ENCODE measurements around the gene LCAT.

Gene LCAT

DNA sequence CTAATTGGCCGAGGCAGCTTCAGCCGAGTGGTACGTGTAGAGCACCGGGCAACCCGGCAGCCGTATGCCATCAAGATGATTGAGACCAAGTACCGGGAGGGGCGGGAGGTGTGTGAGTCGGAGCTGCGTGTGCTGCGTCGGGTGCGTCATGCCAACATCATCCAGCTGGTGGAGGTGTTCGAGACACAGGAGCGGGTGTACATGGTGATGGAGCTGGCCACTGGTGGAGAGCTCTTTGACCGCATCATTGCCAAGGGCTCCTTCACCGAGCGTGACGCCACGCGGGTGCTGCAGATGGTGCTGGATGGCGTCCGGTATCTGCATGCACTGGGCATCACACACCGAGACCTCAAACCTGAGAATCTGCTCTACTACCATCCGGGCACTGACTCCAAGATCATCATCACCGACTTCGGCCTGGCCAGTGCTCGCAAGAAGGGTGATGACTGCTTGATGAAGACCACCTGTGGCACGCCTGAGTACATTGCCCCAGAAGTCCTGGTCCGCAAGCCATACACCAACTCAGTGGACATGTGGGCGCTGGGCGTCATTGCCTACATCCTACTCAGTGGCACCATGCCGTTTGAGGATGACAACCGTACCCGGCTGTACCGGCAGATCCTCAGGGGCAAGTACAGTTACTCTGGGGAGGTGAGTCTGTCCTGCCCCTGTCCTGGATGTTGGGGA is 34.7 kb downstream of the LCAT start:
- DNase-seq (ENCODE audit: low read depth in 2 of 2): no peak

DNA sequence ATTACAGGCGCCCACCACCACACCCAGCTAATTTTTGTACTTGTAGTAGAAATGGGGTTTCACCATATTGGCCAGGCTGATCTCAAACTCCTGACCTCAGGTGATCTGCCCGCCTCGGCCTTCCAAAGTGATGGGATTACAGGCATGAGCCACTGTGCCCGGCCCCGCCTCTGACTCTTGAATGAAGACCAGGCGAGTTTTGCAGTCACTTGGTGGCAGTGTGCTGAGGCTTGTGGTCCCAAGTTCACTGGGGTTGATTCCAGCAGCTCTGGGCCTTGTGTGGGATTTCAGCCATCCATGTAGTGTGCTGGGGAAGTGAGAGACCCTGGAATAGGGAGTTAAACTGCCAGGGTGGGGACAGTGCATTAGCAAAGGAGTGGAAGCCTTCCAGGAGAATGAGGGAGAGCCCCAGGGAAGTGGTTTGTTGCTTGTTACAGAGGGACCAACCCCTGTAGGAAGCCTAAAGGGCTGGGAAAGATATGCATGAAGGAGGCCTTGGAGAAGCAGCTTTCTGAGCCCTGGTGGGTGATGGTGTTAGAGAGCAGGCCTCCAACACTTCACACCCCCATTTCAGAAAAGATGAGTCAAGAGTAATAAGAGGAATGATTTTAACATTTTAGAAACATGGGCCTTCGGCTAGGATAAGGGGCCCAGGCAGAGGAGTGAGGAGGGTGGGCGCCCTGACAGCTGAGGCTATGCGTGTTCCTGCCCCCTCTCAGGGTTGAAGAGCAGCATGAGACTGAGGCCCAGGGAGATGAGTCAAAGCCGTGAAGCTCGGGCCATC is 36.3 kb downstream of the LCAT start:
- DNase-seq (ENCODE audit: low read depth in 2 of 2): no peak

DNA sequence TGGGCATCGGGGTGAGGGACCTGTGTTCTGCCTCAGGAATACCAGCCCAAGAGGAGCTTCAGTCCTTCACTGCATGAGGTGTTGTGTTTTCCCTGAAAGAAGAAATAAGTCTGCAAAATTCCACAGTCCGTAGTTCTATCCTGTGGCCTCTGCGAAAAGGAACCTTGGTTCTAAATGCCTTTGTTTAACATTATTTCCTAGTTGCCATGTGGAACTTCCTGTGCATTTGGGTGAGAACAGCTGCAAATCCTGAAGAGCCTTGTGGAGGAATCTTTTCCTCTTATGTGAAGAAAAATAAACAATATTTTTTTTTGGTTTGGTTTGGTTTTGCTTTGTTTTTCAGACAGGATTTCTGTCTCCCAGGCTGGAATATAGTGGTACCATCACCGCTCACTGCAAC is 41.1 kb downstream of the LCAT start:
- no peak for DNase-seq (ENCODE audit: low read depth in 2 of 2)

DNA sequence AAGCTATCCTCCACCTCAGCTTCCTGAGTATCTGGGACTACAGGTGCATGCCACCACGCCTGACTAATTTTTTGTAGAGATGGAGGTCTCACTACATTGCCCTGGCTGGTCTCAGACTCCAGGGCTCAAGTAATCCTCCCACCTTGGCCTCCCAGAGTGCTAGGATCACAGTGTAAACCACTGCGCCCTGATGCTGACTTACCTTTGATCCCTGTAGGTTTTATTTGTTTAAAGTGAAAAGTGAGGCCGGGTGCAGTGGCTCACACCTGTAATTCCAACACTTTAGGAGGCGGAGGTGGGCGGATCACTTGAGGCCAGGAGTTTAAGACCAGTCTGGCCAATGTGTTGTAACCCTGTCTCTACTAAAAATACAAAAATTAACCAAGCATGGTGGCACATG is 42.2 kb downstream of the LCAT start:
- no peak for DNase-seq (ENCODE audit: low read depth in 2 of 2)

DNA sequence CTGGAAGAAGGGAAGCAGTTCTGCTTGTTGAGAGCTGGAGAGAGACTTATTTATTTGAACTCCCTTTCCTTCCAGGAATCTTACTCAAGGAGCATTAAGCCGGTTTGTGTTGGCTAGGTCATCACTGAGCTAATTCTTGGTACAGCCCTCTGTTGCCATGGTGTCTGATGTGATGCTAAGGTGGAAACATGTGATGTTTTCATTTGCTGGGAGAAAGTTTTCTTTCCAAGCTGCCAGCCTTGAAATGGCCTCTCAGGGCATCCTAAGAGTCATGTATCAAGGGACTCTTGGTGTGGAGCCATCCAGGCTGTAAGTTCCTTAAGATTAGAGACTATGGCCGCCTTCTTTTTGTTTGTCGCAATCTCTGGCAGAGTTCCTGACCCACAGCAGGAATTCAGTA is 46.7 kb downstream of the LCAT start:
- no peak for DNase-seq (ENCODE audit: low read depth in 2 of 2)

DNA sequence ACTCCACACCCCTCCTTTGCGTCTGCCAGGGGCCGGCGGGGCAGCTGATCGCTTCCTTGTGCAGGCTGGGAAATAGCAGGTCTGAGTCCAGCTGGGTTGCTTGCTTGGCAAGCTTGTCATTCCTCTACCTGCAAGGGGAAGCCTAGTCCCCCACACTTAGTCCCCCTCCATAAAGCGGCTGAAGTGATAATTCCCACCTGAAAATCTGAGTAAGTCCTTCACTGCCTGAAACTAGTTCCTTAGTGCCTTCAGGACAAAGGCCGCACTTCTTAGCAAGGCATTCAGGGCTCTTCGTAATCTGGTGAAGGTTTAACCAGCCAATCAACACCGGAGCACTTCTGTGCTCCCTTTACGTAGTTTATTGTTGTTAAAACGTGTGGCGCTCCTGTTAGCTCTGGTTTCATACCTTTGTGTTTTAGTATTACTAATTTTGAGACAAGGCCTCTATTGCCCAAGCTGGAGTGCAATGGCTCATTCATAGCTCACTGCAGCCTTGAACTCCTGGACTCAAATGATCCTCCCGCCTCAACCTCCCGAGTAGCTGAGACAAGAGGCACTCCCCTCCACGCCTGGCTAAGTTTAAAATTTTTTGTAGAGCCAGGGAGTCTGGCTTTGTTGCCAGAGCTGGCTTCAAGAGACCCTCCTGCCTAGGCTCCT is 50.0 kb downstream of the LCAT start:
- no peak for DNase-seq (ENCODE audit: low read depth in 2 of 2)

DNA sequence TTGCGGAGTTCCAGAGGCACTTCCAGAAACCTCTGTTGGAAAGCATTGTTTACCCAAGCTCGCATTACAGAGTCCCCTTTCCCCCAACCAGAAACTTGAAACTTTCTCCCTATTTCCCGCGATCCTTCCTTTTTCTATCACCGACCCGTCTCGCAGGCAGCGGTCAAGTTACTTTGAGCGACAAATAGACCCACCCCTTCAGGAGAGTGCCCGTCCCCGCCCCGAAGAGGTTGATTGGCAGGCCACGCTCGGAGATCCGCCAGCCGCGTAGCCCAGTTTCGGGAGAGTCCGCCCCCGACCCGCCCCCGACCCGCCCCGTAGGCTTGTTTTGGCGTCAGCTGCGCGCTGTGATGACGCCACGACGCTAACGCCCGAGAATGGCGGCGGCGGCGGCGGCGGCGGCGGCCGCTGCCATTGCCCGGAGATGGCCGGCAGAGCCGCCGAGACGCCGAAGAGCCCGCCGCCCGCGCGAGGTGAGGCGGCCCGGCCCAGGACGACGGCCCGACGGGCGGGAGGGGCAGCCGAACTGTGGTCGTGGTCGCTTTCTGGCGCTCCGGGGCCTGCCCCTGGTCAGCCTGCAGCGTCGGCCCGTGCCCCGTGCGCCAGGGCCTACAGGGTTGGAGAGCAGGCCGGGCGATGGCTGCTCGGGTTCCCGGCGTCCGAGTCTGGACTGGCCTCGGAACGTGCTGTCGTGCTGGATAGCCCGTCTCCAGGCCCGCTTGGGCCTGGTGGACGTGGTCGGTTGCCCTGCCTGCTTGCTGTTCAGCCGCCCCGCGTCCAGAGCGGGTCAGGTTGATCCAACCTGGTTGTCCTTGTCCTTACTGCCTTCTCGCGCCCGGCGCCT is 50.8 kb downstream of the LCAT start, which contains the start of gene PSKH1:
PSKH1 (plus strand) TSS at position 356 of the 844 bp plus-strand sequence. CDS start 15,496 bp downstream, outside the sequence.
- DNase-seq (ENCODE audit: low read depth in 2 of 2): peak; percentile 83 to 89

DNA sequence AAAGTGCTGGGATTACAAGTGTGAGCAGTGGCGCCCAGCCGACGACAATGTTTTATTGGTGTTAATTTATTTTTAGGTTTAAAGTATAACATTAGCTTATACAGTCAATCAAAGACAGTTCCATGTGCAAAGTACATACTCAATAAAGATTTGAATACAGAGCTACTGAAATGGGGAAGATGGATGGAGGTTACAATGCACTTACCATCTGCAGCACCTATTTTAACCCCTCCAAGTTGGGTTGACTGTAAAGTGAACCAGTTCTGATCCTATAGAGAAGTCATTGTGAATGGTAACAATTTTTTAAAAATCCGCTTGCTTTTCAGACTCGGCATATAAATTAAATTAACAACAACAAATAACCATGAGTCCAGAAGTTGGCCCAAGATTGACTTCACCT is 51.5 kb downstream of the LCAT start:
- no peak for DNase-seq (ENCODE audit: low read depth in 2 of 2)

Measured in stimulated activated CD8-positive, alpha-beta memory T cell treated with anti-CD3 and anti-CD28 coated beads, Interleukin-2, amount 100 ng/mL, for 1 hour (primary cell).